Keratinocyte (primary cell): ENCODE results near the gene MIA.

ENCODE experiments used
- CTCF ChIP-seq, 3 experiments: IDR thresholded peaks in 1 of 3; conservative IDR thresholded peaks in 1 of 3; optimal IDR thresholded peaks in 1 of 3; 2 replicates in 2 of 3; 3 replicates in 1 of 3; pipeline versions ENCODE3 to v1.5.1; 2011; ENCODE audit warnings: low read length in 3 of 3, mild to moderate bottlenecking in 3 of 3, moderate library complexity in 2 of 3, control low read depth in 1 of 3, inconsistent platforms in 1 of 3; ENCODE audit not compliant: insufficient read depth in 2 of 3; ENCODE audit errors: extremely low read depth in 1 of 3
- EZH2 ChIP-seq: IDR thresholded peaks from one replicate; pipeline ENCODE4 v1.6.1; 2012; ENCODE audit warnings: inconsistent platforms, mild to moderate bottlenecking, low read length, moderate library complexity

GRCh38 chr19:40756502-40757110 lies 18.7 kb upstream of the MIA start:
- no peak for TF ChIP-seq CTCF (optimal IDR thresholded peaks at IDR 0.05 in 1 of 3, IDR thresholded peaks at IDR 0.05 in 1 of 3, conservative IDR thresholded peaks at IDR 0.05 in 1 of 3; ENCODE audit: extremely low read depth in 1 of 3, insufficient read depth in 2 of 3, low read length in 3 of 3)
- TF ChIP-seq EZH2, result no peak
